OCI-LY7 (cell line): ENCODE data around the gene RHEX.

Source experiments
- EZH2phosphoT487 ChIP-seq: fragments of 200-600 bp; sonication (generic); IDR thresholded peaks from 2 replicates; pipeline ENCODE4 v1.6.1; 2018; ENCODE audit warnings: low read depth, borderline replicate concordance, mild to moderate bottlenecking, mixed run types, antibody characterized with exemption, low read length, moderate library complexity, mixed read lengths
- TF ChIP-seq, protein P1 (sequence below): fragments of 200-600 bp; sonication (generic); conservative IDR thresholded peaks from 2 replicates; pipeline ENCODE4 v1.5.1; 2014; ENCODE audit warnings: mild to moderate bottlenecking, antibody characterized with exemption, low read length, moderate library complexity, mixed read lengths

DNA sequence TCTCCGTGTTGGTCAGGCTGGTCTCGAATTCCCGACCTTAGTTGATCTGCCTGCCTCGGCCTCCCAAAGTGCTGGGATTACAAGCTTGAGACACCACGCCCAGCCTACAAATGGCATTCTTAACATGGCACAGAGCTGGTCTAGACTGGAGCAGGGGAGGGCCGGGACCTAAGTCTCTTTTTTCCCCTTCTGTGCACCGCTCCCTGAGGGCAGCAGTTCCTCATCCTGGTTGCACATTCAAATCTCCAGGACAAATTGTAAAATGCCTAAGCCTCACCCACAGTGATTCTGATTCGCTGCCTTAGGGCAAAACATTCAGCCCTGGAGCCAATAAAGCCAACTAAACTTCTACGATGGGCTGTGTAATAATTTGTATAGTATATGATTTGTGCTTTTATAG lies 74.4 kb downstream of the RHEX start:
- TF ChIP-seq, protein P1, sequence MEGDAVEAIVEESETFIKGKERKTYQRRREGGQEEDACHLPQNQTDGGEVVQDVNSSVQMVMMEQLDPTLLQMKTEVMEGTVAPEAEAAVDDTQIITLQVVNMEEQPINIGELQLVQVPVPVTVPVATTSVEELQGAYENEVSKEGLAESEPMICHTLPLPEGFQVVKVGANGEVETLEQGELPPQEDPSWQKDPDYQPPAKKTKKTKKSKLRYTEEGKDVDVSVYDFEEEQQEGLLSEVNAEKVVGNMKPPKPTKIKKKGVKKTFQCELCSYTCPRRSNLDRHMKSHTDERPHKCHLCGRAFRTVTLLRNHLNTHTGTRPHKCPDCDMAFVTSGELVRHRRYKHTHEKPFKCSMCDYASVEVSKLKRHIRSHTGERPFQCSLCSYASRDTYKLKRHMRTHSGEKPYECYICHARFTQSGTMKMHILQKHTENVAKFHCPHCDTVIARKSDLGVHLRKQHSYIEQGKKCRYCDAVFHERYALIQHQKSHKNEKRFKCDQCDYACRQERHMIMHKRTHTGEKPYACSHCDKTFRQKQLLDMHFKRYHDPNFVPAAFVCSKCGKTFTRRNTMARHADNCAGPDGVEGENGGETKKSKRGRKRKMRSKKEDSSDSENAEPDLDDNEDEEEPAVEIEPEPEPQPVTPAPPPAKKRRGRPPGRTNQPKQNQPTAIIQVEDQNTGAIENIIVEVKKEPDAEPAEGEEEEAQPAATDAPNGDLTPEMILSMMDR, result no peak
- no peak for TF ChIP-seq EZH2phosphoT487
